Suprapubic skin (tissue), 4 donors: Measurements from ENCODE around the gene TCAP.

Experiments
- CTCF ChIP-seq, 2 donors: fragments of 200-600 bp in 1 of 2; fragments of 450-650 bp in 1 of 2; sonication (generic) in 1 of 2; IDR thresholded peaks; one replicate each; pipeline ENCODE4 v1.5.1; 2016 to 2019; ENCODE audit warnings: antibody characterized with exemption in 2 of 2, mild to moderate bottlenecking in 1 of 2, moderate library complexity in 1 of 2
- EP300 ChIP-seq: sonication (generic); formaldehyde crosslinking; IDR thresholded peaks from one replicate; pipeline ENCODE4 v1.6.1; 2017; ENCODE audit warnings: antibody characterized with exemption
- POLR2A ChIP-seq, 2 donors: fragments of 450-650 bp; IDR thresholded peaks; one replicate each; pipeline ENCODE4 v1.6.1; 2017; ENCODE audit warnings: antibody characterized with exemption in 2 of 2, mild to moderate bottlenecking in 2 of 2, moderate library complexity in 2 of 2
- POLR2AphosphoS5 ChIP-seq, 3 donors: sonication (generic); formaldehyde crosslinking; IDR thresholded peaks; one replicate each; pipeline ENCODE4 v1.6.1; 2017; ENCODE audit warnings: antibody characterized with exemption in 3 of 3

GRCh38 chr17:39636587-39636926 is 28.6 kb upstream of the TCAP start:
- TF ChIP-seq CTCF (IDR thresholded peaks at IDR 0.05) (no peak), POLR2A (IDR thresholded peaks at IDR 0.05) (no peak), EP300 (no peak), POLR2AphosphoS5 (IDR thresholded peaks at IDR 0.05) (no peak)
